SK-N-MC (cell line): Measurements from ENCODE around the gene PLXNA4.

Experiments used
- EZH2 ChIP-seq: fragments of 200-600 bp; sonication (generic); IDR thresholded peaks from one replicate; pipeline ENCODE4 v1.6.1; 2017; ENCODE audit warnings: antibody characterized with exemption
- POLR2AphosphoS5 ChIP-seq: IDR thresholded peaks from 2 replicates; pipeline ENCODE4 v1.6.1; 2012; ENCODE audit warnings: mild to moderate bottlenecking, low read depth, low read length, borderline replicate concordance

GRCh38 chr7:132564849-132565248 is 11.4 kb downstream of the PLXNA4 start:
- TF ChIP-seq EZH2 (no peak), POLR2AphosphoS5 (no peak)
